Mononuclear cell (primary cell): Measurements from ENCODE around the gene HCST. TPM values are rescaled to one million over a fixed set of nuclear protein-coding genes. Genes with fewer than 3 reads are reported as not detected.

Experiments
- H3K27me3 ChIP-seq: 2 replicates; pipeline ENCODE4 v1.6.0; 2011; ENCODE audit warnings: low read length, control low read depth; ENCODE audit not compliant: insufficient read depth
- H3K4me1 ChIP-seq: 2 replicates; pipeline ENCODE4 v1.5.1; 2011; ENCODE audit warnings: mild to moderate bottlenecking, low read length, control low read depth; ENCODE audit not compliant: insufficient read depth
- H3K4me3 ChIP-seq: 2 replicates; pipeline ENCODE4 v1.5.1; 2011; ENCODE audit warnings: mild to moderate bottlenecking, low read length, moderate library complexity
- H3K9me3 ChIP-seq: 2 replicates; pipeline ENCODE4 v1.5.1; 2011; ENCODE audit warnings: low read depth, mild to moderate bottlenecking, control low read depth, low read length
- total RNA-seq: library from RNA; depleted of rRNA; stranded (reverse); fragments of >200 nt; gene quantifications from one replicate; pipeline ENCODE4 v1.2.3, GENCODE V29; 2012

Gene HCST
- 58.1 TPM for total RNA-seq

- Histone ChIP-seq H3K9me3 (no peaks in the 10 kb centered on the region), H3K27me3 (no peaks in the 10 kb centered on the region), H3K4me3 (peak within 1 kb of the TSS; percentile 98), H3K4me1 (peaks cover 83% of the 10 kb centered on the region)
Measured at GRCh38 chr19:35901854-35902661, at the start of gene HCST. HCST (plus strand) TSS chr19:35902529; CDS start chr19:35902594, 65 bp downstream.

GRCh38 chr19:35853038-35853756, 49.1 kb upstream of the HCST start:
- H3K4me3 ChIP-seq, result no peak overlapping the region
- peaks cover 15% of the 10 kb centered on the region for H3K4me1 ChIP-seq
- no peaks in the 10 kb centered on the region for H3K9me3 ChIP-seq
- peaks cover 27% of the 10 kb centered on the region for H3K27me3 ChIP-seq

DNA sequence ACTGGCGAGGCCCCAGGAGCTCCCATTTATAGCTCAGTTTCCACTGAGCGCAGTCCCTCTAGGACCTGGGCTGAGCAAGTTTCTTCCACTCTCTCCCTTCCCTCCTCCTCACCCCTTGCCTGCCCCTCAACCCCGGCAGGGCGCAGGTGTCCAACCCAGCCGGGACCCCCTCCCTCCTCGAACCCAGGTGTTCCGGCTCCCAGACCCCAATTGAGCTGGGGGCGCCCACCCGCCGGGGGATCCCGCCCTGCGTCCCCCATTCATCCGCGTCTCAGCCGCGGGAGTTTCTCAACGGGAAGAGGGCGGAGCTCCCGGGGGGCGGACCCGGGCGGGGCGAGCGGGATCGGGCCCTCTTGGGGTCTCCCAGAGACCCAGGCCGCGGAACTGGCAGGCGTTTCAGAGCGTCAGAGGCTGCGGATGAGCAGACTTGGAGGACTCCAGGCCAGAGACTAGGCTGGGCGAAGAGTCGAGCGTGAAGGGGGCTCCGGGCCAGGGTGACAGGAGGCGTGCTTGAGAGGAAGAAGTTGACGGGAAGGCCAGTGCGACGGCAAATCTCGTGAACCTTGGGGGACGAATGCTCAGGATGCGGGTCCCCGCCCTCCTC, 45.7 kb upstream of the HCST start, which contains the start of gene KIRREL2:
Gene KIRREL2 (plus strand): TSS at position 366 of the 604 bp plus-strand sequence. CDS start 209 bp downstream, at position 575.
- Histone ChIP-seq H3K27me3 (peaks cover 50% of the 10 kb centered on the region), H3K9me3 (no peaks in the 10 kb centered on the region), H3K4me1 (peaks cover 15% of the 10 kb centered on the region), H3K4me3 (peak within 1 kb of the TSS; percentile 24)

GRCh38 chr19:35858311-35858710, 44.0 kb upstream of the HCST start:
- H3K4me3 ChIP-seq, result no peak overlapping the region
- H3K4me1 ChIP-seq, result peaks cover 15% of the 10 kb centered on the region
- no peaks in the 10 kb centered on the region for H3K9me3 ChIP-seq
- H3K27me3 ChIP-seq, result peaks cover 53% of the 10 kb centered on the region

GRCh38 chr19:35859414-35859813, 42.9 kb upstream of the HCST start:
- H3K9me3 ChIP-seq, result no peaks in the 10 kb centered on the region
- H3K4me3 ChIP-seq, result no peak overlapping the region
- H3K27me3 ChIP-seq, result peaks cover 53% of the 10 kb centered on the region
- peaks cover 15% of the 10 kb centered on the region for H3K4me1 ChIP-seq

- Histone ChIP-seq H3K9me3 (no peaks in the 10 kb centered on the region), H3K4me3 (no peak overlapping the region), H3K27me3 (peaks cover 47% of the 10 kb centered on the region), H3K4me1 (peaks cover 15% of the 10 kb centered on the region)
Measured at GRCh38 chr19:35860436-35860817, 41.9 kb upstream of the HCST start.

DNA sequence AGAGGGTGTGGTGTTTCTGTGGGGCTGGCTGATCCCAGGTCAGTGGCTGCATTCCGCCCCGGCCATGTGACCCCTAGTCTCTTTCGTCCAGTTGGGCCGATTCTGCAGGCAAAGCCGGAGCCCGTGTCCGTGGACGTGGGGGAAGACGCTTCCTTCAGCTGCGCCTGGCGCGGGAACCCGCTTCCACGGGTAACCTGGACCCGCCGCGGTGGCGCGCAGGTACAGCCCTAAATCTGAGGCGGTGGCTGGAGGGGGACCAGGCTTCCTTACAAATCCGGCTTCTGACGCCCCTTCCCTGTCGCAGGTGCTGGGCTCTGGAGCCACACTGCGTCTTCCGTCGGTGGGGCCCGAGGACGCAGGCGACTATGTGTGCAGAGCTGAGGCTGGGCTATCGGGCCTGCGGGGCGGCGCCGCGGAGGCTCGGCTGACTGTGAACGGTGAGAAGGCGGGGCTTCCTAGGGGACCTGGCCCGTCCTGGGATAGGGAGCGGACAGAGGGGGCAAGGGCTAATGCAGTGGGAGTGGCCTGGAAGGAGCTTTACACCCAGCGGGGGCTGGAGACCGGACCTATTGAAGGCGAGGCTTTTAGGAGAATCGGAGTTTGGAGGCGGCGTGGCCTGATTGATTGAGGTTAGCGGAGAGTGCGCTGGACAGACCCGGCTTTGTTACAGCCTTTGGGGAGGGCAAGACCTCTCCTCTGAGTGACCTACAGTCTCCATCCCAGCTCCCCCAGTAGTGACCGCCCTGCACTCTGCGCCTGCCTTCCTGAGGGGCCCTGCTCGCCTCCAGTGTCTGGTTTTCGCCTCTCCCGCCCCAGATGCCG, 41.3 kb upstream of the HCST start:
- Histone ChIP-seq H3K27me3 (peaks cover 41% of the 10 kb centered on the region), H3K4me1 (peaks cover 13% of the 10 kb centered on the region), H3K4me3 (no peak overlapping the region), H3K9me3 (no peaks in the 10 kb centered on the region)

GRCh38 chr19:35861640-35862160, 40.6 kb upstream of the HCST start:
- H3K9me3 ChIP-seq, result no peaks in the 10 kb centered on the region
- H3K4me3 ChIP-seq, result no peak overlapping the region
- peaks cover 6% of the 10 kb centered on the region for H3K4me1 ChIP-seq
- peaks cover 38% of the 10 kb centered on the region for H3K27me3 ChIP-seq

- no peaks in the 10 kb centered on the region for H3K4me1 ChIP-seq
- H3K4me3 ChIP-seq, result no peak overlapping the region
- H3K9me3 ChIP-seq, result no peaks in the 10 kb centered on the region
- peaks cover 41% of the 10 kb centered on the region for H3K27me3 ChIP-seq
Measured at GRCh38 chr19:35862528-35862927, 39.8 kb upstream of the HCST start.

- Histone ChIP-seq H3K9me3 (no peaks in the 10 kb centered on the region), H3K4me3 (no peak overlapping the region), H3K27me3 (peaks cover 43% of the 10 kb centered on the region), H3K4me1 (no peaks in the 10 kb centered on the region)
Measured at GRCh38 chr19:35863018-35863417, 39.3 kb upstream of the HCST start.

DNA sequence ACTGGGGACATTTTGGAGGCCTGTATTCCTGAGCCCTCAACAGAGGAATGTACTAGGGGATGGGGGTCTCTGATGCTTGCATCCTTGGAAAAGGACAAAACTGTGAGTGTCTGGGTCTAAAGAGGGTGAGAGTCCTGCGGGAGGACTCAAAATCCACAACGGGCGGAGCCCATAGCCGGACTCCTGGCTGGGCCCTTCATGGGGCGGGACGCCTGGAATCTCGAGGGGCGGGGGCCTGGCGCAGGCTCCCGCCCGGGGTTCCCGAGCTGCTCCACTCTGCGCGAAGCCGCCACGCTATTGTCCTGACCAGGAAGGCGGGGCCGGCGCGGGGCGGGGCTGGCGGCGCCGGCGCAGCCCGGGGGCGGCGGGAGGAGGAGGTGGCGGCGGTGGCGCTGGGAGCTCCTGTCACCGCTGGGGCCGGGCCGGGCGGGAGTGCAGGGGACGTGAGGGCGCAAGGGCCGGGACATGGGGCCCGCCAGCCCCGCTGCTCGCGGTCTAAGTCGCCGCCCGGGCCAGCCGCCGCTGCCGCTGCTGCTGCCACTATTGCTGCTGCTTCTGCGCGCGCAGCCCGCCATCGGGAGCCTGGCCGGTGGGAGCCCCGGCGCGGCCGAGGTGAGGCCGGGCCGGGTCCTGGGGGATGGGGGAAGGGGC, 34.0 kb upstream of the HCST start, which contains the start of gene APLP1:
Gene APLP1 (plus strand): TSS at position 403 of the 651 bp plus-strand sequence. CDS start 63 bp downstream, at position 466.
- H3K27me3 ChIP-seq, result peaks cover 43% of the 10 kb centered on the region
- no peaks in the 10 kb centered on the region for H3K9me3 ChIP-seq
- H3K4me3 ChIP-seq, result no peak within 1 kb of the TSS
- H3K4me1 ChIP-seq, result peaks cover 19% of the 10 kb centered on the region

DNA sequence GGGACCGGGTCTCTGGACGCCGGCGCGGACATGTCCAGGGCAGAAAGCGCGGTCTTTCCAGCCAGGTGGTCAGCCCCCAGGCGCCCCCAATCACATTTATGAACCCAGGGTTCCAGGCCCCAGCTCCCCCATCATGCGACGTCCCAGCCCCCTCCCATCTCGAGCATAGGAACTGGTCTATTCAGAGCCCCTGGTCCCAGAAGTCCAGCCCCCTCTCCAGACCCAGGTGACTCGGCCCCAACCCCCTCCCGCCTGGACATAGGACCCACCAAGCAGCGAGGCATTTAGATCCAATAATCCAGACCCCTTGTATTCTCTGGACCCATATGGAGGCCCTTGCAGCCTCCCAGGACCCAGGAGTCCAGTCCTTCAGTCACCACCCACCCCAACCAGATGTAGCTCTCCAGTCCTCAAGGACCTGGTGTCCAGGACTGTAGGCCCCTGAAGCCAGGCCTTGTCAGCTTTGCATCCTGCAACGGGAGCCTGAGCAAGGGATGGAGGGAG, 33.5 kb upstream of the HCST start:
- H3K4me3 ChIP-seq, result no peak overlapping the region
- H3K27me3 ChIP-seq, result peaks cover 43% of the 10 kb centered on the region
- H3K9me3 ChIP-seq, result no peaks in the 10 kb centered on the region
- H3K4me1 ChIP-seq, result peaks cover 19% of the 10 kb centered on the region

DNA sequence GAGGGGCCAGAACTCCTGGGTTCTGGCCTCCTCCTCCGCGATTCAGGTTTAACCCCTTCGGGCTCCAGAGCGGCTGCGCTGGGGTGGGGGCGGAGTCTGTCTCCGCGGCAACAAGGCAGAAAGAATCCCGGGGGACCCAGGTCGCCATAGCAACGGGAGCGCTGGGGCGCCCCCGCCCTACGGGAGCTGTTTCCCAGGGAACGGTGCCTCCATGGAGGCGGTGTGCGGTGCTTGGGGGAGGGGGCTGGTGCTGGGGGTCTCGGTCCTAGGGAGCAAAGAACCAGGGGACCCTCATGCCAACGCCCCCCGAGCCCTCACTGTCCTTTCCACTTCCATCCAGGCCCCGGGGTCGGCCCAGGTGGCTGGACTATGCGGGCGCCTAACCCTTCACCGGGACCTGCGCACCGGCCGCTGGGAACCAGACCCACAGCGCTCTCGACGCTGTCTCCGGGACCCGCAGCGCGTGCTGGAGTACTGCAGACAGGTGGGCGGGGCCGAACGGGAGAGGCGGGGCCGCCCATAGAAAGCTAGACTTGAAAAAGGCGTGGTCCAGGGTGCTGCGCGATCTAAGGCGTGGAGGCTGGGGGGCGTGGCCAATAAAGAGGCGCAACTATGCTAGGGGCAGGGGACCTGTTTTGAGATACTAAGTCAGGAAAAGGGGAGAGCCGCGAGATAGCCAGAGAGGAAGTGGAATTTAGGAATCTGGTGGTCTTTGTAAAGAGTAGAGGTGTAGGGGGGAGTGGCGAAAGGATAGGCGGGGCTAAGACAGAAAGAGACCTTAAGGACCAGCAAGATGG, 32.8 kb upstream of the HCST start:
- H3K4me3 ChIP-seq, result no peak overlapping the region
- H3K27me3 ChIP-seq, result peaks cover 43% of the 10 kb centered on the region
- H3K9me3 ChIP-seq, result no peaks in the 10 kb centered on the region
- peaks cover 19% of the 10 kb centered on the region for H3K4me1 ChIP-seq
